ENCODE results near the gene DIPK1B.

DIPK1B gene

GRCh38 chr9:136734837-136735496 is 22.6 kb downstream of the DIPK1B start:
- Histone ChIP-seq H3K4me3 (ENCODE audit: low read depth in 1 of 2, low read length in 2 of 2) (no peak overlapping the region), H3K36me3 (ENCODE audit: control insufficient read depth in 1 of 2, insufficient read depth in 2 of 2, low read length in 2 of 2) (no peaks in the 10 kb centered on the region), H3K4me1 (ENCODE audit: control insufficient read depth in 1 of 2, insufficient read depth in 2 of 2, low read length in 2 of 2) (no peaks in the 10 kb centered on the region), H3K27ac (ENCODE audit: low read depth, low read length) (no peak overlapping the region), H3K9me3 (ENCODE audit: control insufficient read depth in 1 of 2, low read length in 2 of 2) (no peaks in the 10 kb centered on the region), H3K9ac (ENCODE audit: low read depth in 1 of 2, low read length in 2 of 2) (no peak overlapping the region), H3K27me3 (ENCODE audit: control insufficient read depth in 1 of 2, insufficient read depth in 2 of 2, low read length in 2 of 2) (peaks cover 6 to 16% of the 10 kb centered on the region in 2 donors)

- Histone ChIP-seq H3K27me3 (ENCODE audit: control insufficient read depth in 1 of 2, insufficient read depth in 2 of 2, low read length in 2 of 2) (peaks cover 15 to 25% of the 10 kb centered on the region in 2 donors), H3K27ac (ENCODE audit: low read depth, low read length) (no peak overlapping the region), H3K36me3 (ENCODE audit: control insufficient read depth in 1 of 2, insufficient read depth in 2 of 2, low read length in 2 of 2) (no peaks in the 10 kb centered on the region), H3K9ac (ENCODE audit: low read depth in 1 of 2, low read length in 2 of 2) (no peak overlapping the region), H3K9me3 (ENCODE audit: control insufficient read depth in 1 of 2, low read length in 2 of 2) (no peaks in the 10 kb centered on the region), H3K4me3 (ENCODE audit: low read depth in 1 of 2, low read length in 2 of 2) (no peak overlapping the region), H3K4me1 (ENCODE audit: control insufficient read depth in 1 of 2, insufficient read depth in 2 of 2, low read length in 2 of 2) (peaks cover under 1% of the 10 kb centered on the region in 2 donors)
These were observed 23.6 kb downstream of the DIPK1B start for GRCh38 chr9:136735812-136736480.

GRCh38 chr9:136738960-136739359 is 26.6 kb downstream of the DIPK1B start:
- H3K4me3 ChIP-seq (ENCODE audit: low read depth in 1 of 2, low read length in 2 of 2): no peak overlapping the region
- H3K27me3 ChIP-seq (ENCODE audit: control insufficient read depth in 1 of 2, insufficient read depth in 2 of 2, low read length in 2 of 2): peaks cover 40 to 51% of the 10 kb centered on the region in 2 donors
- H3K9me3 ChIP-seq (ENCODE audit: control insufficient read depth in 1 of 2, low read length in 2 of 2): no peaks in the 10 kb centered on the region
- peaks cover 5 to 8% of the 10 kb centered on the region in 2 donors for H3K4me1 ChIP-seq (ENCODE audit: control insufficient read depth in 1 of 2, insufficient read depth in 2 of 2, low read length in 2 of 2)
- H3K9ac ChIP-seq (ENCODE audit: low read depth in 1 of 2, low read length in 2 of 2): no peak overlapping the region
- H3K27ac ChIP-seq (ENCODE audit: low read depth, low read length): no peak overlapping the region
- no peaks in the 10 kb centered on the region for H3K36me3 ChIP-seq (ENCODE audit: control insufficient read depth in 1 of 2, insufficient read depth in 2 of 2, low read length in 2 of 2)

- no peak overlapping the region for H3K9ac ChIP-seq (ENCODE audit: low read depth in 1 of 2, low read length in 2 of 2)
- H3K27me3 ChIP-seq (ENCODE audit: control insufficient read depth in 1 of 2, insufficient read depth in 2 of 2, low read length in 2 of 2): peaks cover 40 to 51% of the 10 kb centered on the region in 2 donors
- H3K9me3 ChIP-seq (ENCODE audit: control insufficient read depth in 1 of 2, low read length in 2 of 2): no peaks in the 10 kb centered on the region
- H3K36me3 ChIP-seq (ENCODE audit: control insufficient read depth in 1 of 2, insufficient read depth in 2 of 2, low read length in 2 of 2): no peaks in the 10 kb centered on the region
- peaks cover 5 to 8% of the 10 kb centered on the region in 2 donors for H3K4me1 ChIP-seq (ENCODE audit: control insufficient read depth in 1 of 2, insufficient read depth in 2 of 2, low read length in 2 of 2)
- H3K27ac ChIP-seq (ENCODE audit: low read depth, low read length): no peak overlapping the region
- H3K4me3 ChIP-seq (ENCODE audit: low read depth in 1 of 2, low read length in 2 of 2): no peak overlapping the region
These were observed 27.1 kb downstream of the DIPK1B start for GRCh38 chr9:136739509-136739908.

- peaks cover 40 to 51% of the 10 kb centered on the region in 2 donors for H3K27me3 ChIP-seq (ENCODE audit: control insufficient read depth in 1 of 2, insufficient read depth in 2 of 2, low read length in 2 of 2)
- no peak overlapping the region for H3K9ac ChIP-seq (ENCODE audit: low read depth in 1 of 2, low read length in 2 of 2)
- H3K36me3 ChIP-seq (ENCODE audit: control insufficient read depth in 1 of 2, insufficient read depth in 2 of 2, low read length in 2 of 2): no peaks in the 10 kb centered on the region
- H3K4me3 ChIP-seq (ENCODE audit: low read depth in 1 of 2, low read length in 2 of 2): no peak overlapping the region
- H3K4me1 ChIP-seq (ENCODE audit: control insufficient read depth in 1 of 2, insufficient read depth in 2 of 2, low read length in 2 of 2): peaks cover 5 to 8% of the 10 kb centered on the region in 2 donors
- H3K27ac ChIP-seq (ENCODE audit: low read depth, low read length): no peak overlapping the region
- no peaks in the 10 kb centered on the region for H3K9me3 ChIP-seq (ENCODE audit: control insufficient read depth in 1 of 2, low read length in 2 of 2)
These were observed 27.7 kb downstream of the DIPK1B start for GRCh38 chr9:136740069-136740468.

GRCh38 chr9:136740491-136740890 is 28.1 kb downstream of the DIPK1B start:
- Histone ChIP-seq H3K27me3 (ENCODE audit: control insufficient read depth in 1 of 2, insufficient read depth in 2 of 2, low read length in 2 of 2) (peaks cover 40 to 51% of the 10 kb centered on the region in 2 donors), H3K27ac (ENCODE audit: low read depth, low read length) (no peak overlapping the region), H3K9me3 (ENCODE audit: control insufficient read depth in 1 of 2, low read length in 2 of 2) (no peaks in the 10 kb centered on the region), H3K36me3 (ENCODE audit: control insufficient read depth in 1 of 2, insufficient read depth in 2 of 2, low read length in 2 of 2) (no peaks in the 10 kb centered on the region), H3K4me3 (ENCODE audit: low read depth in 1 of 2, low read length in 2 of 2) (no peak overlapping the region), H3K4me1 (ENCODE audit: control insufficient read depth in 1 of 2, insufficient read depth in 2 of 2, low read length in 2 of 2) (peaks cover 5 to 8% of the 10 kb centered on the region in 2 donors), H3K9ac (ENCODE audit: low read depth in 1 of 2, low read length in 2 of 2) (no peak overlapping the region)

- H3K27ac ChIP-seq (ENCODE audit: low read depth, low read length): no peak overlapping the region
- no peak overlapping the region for H3K4me3 ChIP-seq (ENCODE audit: low read depth in 1 of 2, low read length in 2 of 2)
- H3K9ac ChIP-seq (ENCODE audit: low read depth in 1 of 2, low read length in 2 of 2): no peak overlapping the region
- no peaks in the 10 kb centered on the region for H3K36me3 ChIP-seq (ENCODE audit: control insufficient read depth in 1 of 2, insufficient read depth in 2 of 2, low read length in 2 of 2)
- H3K9me3 ChIP-seq (ENCODE audit: control insufficient read depth in 1 of 2, low read length in 2 of 2): no peaks in the 10 kb centered on the region
- H3K27me3 ChIP-seq (ENCODE audit: control insufficient read depth in 1 of 2, insufficient read depth in 2 of 2, low read length in 2 of 2): peaks cover 40 to 51% of the 10 kb centered on the region in 2 donors
- H3K4me1 ChIP-seq (ENCODE audit: control insufficient read depth in 1 of 2, insufficient read depth in 2 of 2, low read length in 2 of 2): peaks cover 5 to 8% of the 10 kb centered on the region in 2 donors
These were observed 28.9 kb downstream of the DIPK1B start for GRCh38 chr9:136740971-136741882.

- Histone ChIP-seq H3K4me3 (ENCODE audit: low read depth in 1 of 2, low read length in 2 of 2) (no peak overlapping the region), H3K36me3 (ENCODE audit: control insufficient read depth in 1 of 2, insufficient read depth in 2 of 2, low read length in 2 of 2) (no peaks in the 10 kb centered on the region), H3K9ac (ENCODE audit: low read depth in 1 of 2, low read length in 2 of 2) (no peak overlapping the region), H3K27ac (ENCODE audit: low read depth, low read length) (no peak overlapping the region), H3K27me3 (ENCODE audit: control insufficient read depth in 1 of 2, insufficient read depth in 2 of 2, low read length in 2 of 2) (peaks cover 40 to 51% of the 10 kb centered on the region in 2 donors), H3K9me3 (ENCODE audit: control insufficient read depth in 1 of 2, low read length in 2 of 2) (no peaks in the 10 kb centered on the region), H3K4me1 (ENCODE audit: control insufficient read depth in 1 of 2, insufficient read depth in 2 of 2, low read length in 2 of 2) (peaks cover 5 to 8% of the 10 kb centered on the region in 2 donors)
These were observed 29.7 kb downstream of the DIPK1B start for GRCh38 chr9:136741883-136742571.

GRCh38 chr9:136742591-136743391 is 30.4 kb downstream of the DIPK1B start, which contains the start of gene LCN10:
Gene LCN10, minus strand, starts transcription at chr9:136742940. Its CDS starts 37 bp downstream, at chr9:136742903.
- Histone ChIP-seq H3K36me3 (ENCODE audit: control insufficient read depth in 1 of 2, insufficient read depth in 2 of 2, low read length in 2 of 2) (no peaks in the 10 kb centered on the region), H3K27ac (ENCODE audit: low read depth, low read length) (no peak within 1 kb of the TSS), H3K9ac (ENCODE audit: low read depth in 1 of 2, low read length in 2 of 2) (no peak within 1 kb of the TSS), H3K4me1 (ENCODE audit: control insufficient read depth in 1 of 2, insufficient read depth in 2 of 2, low read length in 2 of 2) (peaks cover 5 to 8% of the 10 kb centered on the region in 2 donors), H3K4me3 (ENCODE audit: low read depth in 1 of 2, low read length in 2 of 2) (no peak within 1 kb of the TSS), H3K9me3 (ENCODE audit: control insufficient read depth in 1 of 2, low read length in 2 of 2) (no peaks in the 10 kb centered on the region), H3K27me3 (ENCODE audit: control insufficient read depth in 1 of 2, insufficient read depth in 2 of 2, low read length in 2 of 2) (peaks cover 40 to 51% of the 10 kb centered on the region in 2 donors)
